ENCODE measurements around the gene CLASRP. TPM values are rescaled to one million over a fixed set of nuclear protein-coding genes. Genes with fewer than 3 reads are reported as not detected.

The CLASRP gene
- total and polyA plus RNA-seq, 2 of the 8 experiments (the other 6 are each of a cell fraction or from before 2014, with no cell fraction given): 22.3 to 71.7 TPM

DNA sequence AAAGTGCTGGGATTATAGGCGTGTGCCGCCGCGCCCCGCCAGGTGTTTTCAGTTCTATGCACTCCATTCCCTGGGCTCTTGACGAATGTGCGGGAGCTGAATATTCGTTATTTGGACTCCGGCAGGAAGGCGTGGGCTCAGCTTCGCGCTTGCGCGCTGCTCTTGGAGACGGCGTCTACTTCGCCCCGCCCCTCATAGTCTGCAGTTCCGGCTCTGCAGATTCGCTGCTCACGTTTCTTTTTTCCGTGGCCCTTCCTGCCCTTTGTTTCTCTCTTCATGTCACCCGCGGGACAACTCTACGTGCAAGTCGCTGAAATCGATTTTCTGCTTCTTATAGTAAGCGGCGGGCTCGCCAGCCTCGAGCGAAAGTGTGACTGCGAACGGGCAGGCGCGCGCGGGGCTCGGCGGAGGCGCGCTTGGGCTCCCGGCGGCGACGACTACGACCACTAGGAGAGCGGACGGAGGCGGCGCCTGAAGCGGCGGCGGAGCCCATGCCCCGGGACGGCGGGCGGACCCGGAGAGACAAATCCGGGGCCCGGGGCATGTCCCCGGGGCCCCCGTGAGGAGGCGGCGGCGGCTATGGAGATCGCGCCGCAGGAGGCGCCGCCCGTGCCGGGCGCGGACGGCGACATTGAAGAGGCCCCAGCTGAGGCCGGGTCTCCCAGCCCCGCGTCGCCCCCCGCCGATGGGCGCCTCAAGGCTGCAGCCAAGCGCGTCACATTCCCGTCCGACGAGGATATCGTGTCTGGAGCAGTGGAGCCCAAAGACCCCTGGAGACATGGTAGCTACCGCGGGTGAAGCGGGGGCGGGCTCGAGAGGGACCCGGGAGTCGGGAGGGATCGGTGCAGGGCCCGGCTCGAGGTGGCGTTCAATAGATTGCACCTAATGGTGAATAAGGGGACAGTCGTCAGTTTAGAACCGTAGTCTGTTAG lies 54.2 kb downstream of the CLASRP start, which contains the start of gene PPP1R37 (continued):
- TF ChIP-seq SIN3A (conservative IDR thresholded peaks at IDR 0.05 in 1 of 2, IDR thresholded peaks at IDR 0.05 in 1 of 2; ENCODE audit: low read depth in 1 of 2, low read length in 2 of 2): peak; percentile 10 to 78; a peak in 1 of 4 replicates
- TF ChIP-seq SIRT6 (IDR thresholded peaks at IDR 0.05; ENCODE audit: low read length): no peak
- TF ChIP-seq, protein P1, sequence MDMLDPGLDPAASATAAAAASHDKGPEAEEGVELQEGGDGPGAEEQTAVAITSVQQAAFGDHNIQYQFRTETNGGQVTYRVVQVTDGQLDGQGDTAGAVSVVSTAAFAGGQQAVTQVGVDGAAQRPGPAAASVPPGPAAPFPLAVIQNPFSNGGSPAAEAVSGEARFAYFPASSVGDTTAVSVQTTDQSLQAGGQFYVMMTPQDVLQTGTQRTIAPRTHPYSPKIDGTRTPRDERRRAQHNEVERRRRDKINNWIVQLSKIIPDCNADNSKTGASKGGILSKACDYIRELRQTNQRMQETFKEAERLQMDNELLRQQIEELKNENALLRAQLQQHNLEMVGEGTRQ (IDR thresholded peaks at IDR 0.05; ENCODE audit: low read length): no peak
- no peak for TF ChIP-seq ATF2 (IDR thresholded peaks at IDR 0.05; ENCODE audit: low read length)
- no peak for TF ChIP-seq POU5F1 (IDR thresholded peaks at IDR 0.05; ENCODE audit: low read depth, low read length)
- TF ChIP-seq JUND (IDR thresholded peaks at IDR 0.05; ENCODE audit: low read length): no peak
- peak in 2 of 3 experiments; percentile 5 to 20; a peak in 2 of 4 replicates for TF ChIP-seq CTCF (IDR thresholded peaks at IDR 0.05; ENCODE audit: control extremely low read depth in 1 of 3, insufficient read depth in 1 of 3, low read depth in 1 of 3, low read length in 3 of 3)
- TF ChIP-seq MAX (IDR thresholded peaks at IDR 0.05): peak; percentile 59
- peak; percentile 85 for TF ChIP-seq TAF7 (optimal IDR thresholded peaks at IDR 0.05; ENCODE audit: borderline replicate concordance, low read depth, low read length)
- TF ChIP-seq E2F6 (IDR thresholded peaks at IDR 0.05): peak; percentile 50
- TF ChIP-seq CEBPB (IDR thresholded peaks at IDR 0.05; ENCODE audit: low read depth, low read length): no peak
- TF ChIP-seq BCL11A (IDR thresholded peaks at IDR 0.05; ENCODE audit: low read depth in 2 of 2, low read length in 2 of 2): no peak
- TF ChIP-seq GTF2F1 (IDR thresholded peaks at IDR 0.05; ENCODE audit: borderline replicate concordance, low read depth, low read length): no peak
- peak; percentile 68; the same call in 1 of the 2 replicates for TF ChIP-seq TCF12 (IDR thresholded peaks at IDR 0.05; ENCODE audit: low read depth, low read length)
- TF ChIP-seq GABPA (IDR thresholded peaks at IDR 0.05; ENCODE audit: borderline replicate concordance, insufficient read depth, low read length): no peak
- TF ChIP-seq PHF8 (conservative IDR thresholded peaks at IDR 0.05; ENCODE audit: low read depth, low read length): peak; percentile 73

Measured in H1 (cell line).